Measurements from ENCODE around the gene HSPA14.

- TF ChIP-seq CTCF (IDR thresholded peaks at IDR 0.05; ENCODE audit: low read depth, low read length, poor library complexity, severe bottlenecking) (no peak), EZH2phosphoT487 (IDR thresholded peaks at IDR 0.05; ENCODE audit: borderline replicate concordance, low read length) (no peak)
Measured at GRCh38 chr10:14905890-14906289, 67.8 kb downstream of the HSPA14 start.
